ENCODE results near the gene MEX3D.

DNA sequence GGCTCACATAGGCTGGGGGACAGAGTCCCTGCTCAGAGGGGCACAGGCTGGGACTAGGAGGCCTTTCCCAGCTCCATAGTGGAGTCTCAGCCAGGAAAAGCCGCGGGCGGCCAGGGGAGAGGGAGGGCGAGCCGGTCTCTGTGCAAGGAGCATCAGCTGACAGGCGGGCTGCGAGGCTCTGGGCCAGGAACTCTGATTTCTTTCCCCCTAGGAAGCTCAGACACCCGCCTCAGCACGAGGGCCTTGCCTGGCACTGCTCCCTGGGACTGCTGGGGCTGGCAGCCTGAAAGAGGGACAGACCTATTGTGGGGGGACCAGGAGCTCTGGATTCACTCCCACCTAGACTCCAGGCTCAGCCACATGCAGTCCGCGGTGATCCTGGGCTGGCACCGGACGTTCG lies 46.5 kb downstream of the MEX3D start:
- TF ChIP-seq POLR2AphosphoS5 (IDR thresholded peaks at IDR 0.05) (no peak), POLR2A (IDR thresholded peaks at IDR 0.05) (no peak)
- TF ChIP-seq, protein P1, sequence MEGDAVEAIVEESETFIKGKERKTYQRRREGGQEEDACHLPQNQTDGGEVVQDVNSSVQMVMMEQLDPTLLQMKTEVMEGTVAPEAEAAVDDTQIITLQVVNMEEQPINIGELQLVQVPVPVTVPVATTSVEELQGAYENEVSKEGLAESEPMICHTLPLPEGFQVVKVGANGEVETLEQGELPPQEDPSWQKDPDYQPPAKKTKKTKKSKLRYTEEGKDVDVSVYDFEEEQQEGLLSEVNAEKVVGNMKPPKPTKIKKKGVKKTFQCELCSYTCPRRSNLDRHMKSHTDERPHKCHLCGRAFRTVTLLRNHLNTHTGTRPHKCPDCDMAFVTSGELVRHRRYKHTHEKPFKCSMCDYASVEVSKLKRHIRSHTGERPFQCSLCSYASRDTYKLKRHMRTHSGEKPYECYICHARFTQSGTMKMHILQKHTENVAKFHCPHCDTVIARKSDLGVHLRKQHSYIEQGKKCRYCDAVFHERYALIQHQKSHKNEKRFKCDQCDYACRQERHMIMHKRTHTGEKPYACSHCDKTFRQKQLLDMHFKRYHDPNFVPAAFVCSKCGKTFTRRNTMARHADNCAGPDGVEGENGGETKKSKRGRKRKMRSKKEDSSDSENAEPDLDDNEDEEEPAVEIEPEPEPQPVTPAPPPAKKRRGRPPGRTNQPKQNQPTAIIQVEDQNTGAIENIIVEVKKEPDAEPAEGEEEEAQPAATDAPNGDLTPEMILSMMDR (IDR thresholded peaks at IDR 0.05): no peak

Data from stomach (tissue), 4 donors.